Uterus (tissue), 2 donors: ENCODE data around the gene LINC01488.

Experiments used
- CTCF ChIP-seq, 4 experiments: fragments of 200-600 bp in 2 of 4; fragments of 450-650 bp in 2 of 4; sonication (generic) in 2 of 4; IDR thresholded peaks; one replicate each; pipeline ENCODE4 v1.5.1; 2016 to 2019; ENCODE audit warnings: antibody characterized with exemption in 4 of 4, mild to moderate bottlenecking in 2 of 4, moderate library complexity in 1 of 4
- POLR2A ChIP-seq, 2 donors: fragments of 450-650 bp; IDR thresholded peaks; one replicate each; pipeline ENCODE4 v1.6.1; 2016; ENCODE audit warnings: antibody characterized with exemption in 2 of 2, mild to moderate bottlenecking in 1 of 2, moderate library complexity in 1 of 2

GRCh38 chr11:69449320-69450063 lies 32.0 kb upstream of the LINC01488 start:
- no peak for TF ChIP-seq CTCF (IDR thresholded peaks at IDR 0.05)
- TF ChIP-seq POLR2A (IDR thresholded peaks at IDR 0.05), result no peak
